GM21723 (cell line): ENCODE results near the gene HIVEP3.

Experiments
- ATAC-seq: cut with Tn5 transposase; IDR thresholded peaks from one replicate; pipeline ENCODE4 v1.9.1; 2021; ENCODE audit warnings: mild to moderate bottlenecking, moderate library complexity; ENCODE audit not compliant: unreplicated experiment

The HIVEP3 gene

DNA sequence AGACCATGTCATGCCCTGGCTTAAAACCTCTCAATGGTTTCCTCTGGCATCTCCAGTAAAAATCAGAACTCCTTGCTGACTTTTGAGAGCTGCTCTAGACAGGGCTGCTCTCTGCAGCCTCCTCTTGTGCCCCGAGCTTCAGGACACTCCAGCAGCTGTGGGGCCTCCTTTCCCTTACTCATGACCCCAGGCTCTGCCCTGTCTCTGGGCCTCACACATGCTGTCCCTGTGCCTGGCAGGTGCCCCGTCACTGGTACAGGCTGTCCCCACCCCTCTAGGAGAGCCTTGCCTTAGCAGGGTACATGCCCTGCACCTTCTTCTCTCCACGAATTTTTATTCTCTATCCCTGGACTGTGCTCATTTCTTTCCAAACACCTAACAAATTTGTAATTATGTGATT is 43.2 kb downstream of the HIVEP3 start:
- ATAC-seq: no peak

DNA sequence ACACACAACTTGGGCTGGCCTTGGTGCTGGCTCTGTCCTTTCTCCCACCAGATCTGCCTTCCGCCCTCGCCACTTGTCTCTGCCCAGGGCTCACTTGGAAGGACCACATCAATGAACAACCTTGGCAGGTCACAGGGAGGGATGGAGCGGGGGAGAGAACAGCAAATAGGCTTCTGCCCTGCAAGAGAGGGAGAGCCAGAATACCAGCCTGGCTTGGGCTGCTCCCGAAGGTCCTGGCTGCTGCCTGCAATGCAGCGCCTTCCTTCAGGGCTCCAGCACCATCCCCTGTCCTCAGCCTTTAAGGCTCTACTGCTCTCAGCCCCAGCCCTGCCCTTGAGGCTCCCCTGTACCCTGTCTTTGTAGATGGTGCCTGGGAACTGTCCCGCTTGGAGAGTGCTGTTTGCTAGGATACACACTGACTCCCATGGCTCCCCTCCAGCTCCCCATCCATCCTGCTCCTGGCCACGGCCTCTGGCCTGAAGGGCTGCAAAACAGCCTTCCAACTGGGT is 43.8 kb downstream of the HIVEP3 start:
- no peak for ATAC-seq

DNA sequence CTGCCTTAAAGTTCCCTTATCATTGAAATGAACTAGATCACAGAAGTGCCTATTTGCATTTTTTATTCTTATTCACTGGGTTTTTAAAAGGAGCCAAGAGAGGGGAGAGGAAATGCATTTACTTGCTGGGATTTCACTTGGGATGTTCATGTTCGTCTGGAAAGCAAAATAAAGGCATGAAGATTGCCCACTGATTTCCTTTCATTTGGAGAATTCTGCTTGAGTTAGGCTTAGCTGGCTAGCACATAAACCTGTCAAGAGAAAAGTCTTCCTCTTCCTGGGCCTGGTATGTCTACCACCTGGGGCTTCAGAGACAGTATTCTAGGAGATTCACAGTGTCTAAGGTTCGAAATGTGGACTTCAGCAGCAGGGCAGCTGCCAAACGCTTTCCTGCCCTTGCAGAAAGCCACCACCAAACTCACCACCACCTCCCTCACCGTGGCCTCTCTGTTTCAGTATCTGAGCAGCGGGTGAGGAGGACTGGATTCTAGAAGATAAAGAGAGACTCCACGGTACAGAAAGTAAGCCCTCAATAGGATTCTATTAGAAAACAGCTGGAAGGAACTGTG is 44.5 kb downstream of the HIVEP3 start:
- ATAC-seq: no peak

DNA sequence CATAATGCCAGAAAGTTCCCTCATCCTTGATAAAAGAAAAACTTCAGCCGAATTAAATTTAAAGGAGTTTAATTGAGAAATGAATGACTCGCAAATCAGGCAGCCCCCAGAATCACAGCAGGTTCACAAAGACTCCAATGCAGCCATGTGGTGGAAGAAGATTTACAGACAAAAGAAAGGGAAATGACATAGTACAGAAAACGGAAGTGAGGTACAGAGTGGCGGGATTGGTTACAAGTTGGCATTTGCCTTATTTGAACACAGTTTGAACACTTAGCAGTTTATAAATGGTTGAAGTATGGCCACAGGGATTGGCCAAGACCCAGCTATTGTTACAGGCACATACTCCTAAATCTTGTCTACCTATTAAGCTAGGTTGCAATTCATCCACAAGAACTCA is 46.6 kb downstream of the HIVEP3 start:
- ATAC-seq: no peak

DNA sequence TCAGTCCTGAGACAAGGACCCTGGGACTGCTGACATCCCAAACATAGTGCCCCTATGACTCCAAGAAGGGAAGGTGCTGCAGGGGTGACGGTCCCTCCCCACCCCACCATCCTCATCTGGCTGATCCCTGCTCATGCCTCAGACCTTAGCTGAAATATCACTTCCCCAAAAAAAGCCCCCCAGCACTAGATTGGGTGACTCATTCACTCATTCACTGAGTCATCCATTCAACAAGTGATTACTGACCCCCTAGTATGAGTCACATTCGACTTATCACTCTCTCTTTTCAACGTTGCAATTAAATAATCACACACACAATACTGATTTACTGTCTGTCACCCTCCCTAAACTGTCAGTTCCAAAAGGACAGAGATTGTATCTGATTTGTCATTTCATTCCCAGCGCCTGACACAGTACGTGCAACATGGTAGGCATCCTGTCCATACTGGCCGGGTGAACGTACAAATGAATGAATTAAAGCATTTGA is 48.6 kb downstream of the HIVEP3 start:
- no peak for ATAC-seq

DNA sequence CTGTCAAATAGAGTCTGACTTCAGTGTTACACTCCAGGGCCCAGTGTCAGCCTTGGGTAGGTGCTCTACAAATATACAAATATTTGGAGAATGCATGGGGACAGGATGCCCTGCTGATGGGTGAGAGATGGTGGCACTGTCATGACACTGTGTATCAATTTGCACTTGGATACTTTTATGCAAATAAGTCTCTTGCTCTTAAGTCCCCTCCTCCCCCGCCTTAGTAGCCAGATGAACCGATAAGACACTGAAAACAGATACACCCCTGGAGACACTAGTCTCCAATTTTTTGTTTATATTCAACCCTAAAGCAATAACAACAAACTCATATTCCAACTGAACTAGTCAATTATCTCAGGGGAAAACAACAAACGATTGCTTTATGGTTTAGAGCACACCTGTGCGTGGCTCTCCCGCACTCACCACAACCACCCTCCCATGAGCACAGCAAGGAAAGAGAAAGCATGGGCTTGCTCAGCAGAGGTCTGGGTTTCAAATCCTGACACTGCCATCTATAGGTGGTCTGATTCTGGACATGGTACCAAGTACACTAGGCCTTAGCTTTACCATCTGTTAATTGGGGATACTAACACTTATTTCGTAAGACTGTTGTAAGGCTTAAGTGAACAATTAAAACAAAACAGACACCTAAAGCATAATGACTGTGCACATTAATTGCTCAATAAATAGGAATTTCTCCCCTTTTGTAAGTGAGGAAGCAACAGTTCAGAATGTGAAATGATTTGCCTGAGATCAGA is 50.3 kb downstream of the HIVEP3 start:
- ATAC-seq: peak; percentile 71

DNA sequence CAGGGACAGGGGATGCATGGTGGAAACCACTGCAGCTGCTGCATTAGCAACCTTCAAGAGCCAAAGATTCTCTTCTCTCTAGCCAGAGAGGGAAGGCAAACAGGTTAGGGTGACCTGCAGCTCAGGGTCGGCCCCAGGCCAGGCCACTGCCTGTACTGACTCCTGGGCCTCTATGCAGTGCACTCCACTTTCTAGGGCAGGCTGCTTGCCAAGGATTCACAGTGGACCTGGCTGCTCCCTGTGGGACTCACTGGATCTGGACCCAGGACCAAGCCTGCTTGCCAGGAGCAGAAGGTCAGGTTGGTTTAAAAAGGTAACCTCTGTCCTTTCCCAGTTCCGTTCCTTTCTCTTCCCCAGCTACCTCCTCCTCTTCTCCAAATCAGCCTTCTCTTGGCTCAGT is 52.4 kb downstream of the HIVEP3 start:
- ATAC-seq: no peak

DNA sequence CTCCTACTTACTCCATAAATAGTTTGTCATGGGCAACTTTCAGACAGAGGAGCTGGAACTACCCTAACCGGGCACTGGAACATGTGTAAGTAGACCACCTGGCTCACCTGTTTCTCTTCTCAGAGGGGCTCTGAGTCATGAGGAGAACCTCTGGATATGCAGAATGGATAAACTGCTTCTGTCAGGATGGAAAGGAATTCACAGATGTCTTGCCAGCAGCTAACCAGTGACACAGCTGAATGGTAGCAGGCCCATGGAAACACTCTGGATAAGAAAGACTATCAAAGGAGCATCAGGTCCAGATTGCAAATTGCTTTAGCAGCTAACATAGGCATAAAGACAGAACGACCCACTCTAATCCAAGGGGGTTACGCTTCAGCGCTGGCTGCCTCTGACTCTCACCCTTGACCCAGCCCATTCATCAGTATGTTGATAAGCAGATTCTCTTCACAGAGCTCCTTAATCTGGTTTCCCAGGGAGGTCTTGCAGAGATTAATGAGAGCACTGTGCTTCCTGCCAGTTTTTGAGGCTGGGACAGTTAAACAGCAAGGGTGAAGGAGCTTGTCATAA is 54.2 kb downstream of the HIVEP3 start:
- no peak for ATAC-seq

DNA sequence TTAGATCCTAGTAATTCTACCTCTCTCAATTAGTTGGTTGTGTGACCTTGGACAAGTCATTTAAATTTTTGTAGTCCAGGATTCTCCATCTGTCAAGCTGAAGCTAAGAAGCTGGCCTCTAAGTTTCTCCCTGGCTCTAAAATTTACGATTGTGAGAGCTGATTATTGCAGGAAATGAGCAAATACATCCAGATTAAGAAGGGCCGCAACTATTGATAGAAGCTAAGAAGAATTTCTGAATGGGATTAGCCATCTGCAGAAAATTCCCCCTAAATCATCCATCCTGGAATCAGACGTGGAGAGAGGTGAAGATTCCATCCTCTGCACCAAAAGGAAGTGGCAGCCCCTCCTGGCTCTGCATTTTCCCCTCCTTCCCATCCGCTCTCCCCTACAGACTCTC is 55.0 kb downstream of the HIVEP3 start:
- ATAC-seq: no peak

DNA sequence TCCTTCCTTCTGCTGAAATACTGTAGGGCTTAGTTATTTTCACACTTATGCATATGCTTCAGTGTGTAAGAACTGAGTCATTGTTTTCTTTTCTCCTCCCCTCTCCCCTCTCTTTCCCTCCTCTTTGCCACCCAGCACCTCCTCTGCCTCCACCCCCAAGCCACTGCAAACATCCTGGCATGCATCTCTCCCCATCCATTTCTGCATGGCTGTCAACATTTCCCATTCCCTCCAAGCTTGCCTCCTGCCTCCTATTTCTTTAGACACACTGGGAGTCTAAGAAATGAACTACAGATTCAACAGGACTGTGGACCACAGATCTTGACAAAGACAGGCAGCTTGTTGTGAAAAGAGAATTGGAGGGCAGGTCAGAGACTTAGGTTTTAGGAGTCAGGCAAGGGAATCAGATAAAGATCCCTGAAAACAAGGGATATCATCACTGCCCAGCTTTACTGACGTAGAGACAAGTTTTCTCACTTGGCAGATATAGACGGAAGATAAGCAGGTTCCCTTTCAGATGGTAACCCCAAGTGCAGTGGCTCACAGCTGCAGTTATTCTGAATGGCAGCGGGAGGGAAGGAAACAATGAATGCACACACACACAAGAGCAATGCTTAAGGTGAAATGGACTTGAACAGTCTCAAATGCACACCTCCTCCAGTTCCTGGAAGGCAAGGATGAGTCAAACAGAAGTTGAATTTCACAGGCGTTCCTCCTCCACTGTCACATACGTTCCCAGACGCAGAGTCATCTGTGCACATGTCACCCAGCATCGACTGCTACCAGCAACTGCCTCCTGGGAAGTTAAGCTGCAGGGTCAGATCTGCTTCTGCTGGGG is 56.1 kb downstream of the HIVEP3 start:
- ATAC-seq: no peak

DNA sequence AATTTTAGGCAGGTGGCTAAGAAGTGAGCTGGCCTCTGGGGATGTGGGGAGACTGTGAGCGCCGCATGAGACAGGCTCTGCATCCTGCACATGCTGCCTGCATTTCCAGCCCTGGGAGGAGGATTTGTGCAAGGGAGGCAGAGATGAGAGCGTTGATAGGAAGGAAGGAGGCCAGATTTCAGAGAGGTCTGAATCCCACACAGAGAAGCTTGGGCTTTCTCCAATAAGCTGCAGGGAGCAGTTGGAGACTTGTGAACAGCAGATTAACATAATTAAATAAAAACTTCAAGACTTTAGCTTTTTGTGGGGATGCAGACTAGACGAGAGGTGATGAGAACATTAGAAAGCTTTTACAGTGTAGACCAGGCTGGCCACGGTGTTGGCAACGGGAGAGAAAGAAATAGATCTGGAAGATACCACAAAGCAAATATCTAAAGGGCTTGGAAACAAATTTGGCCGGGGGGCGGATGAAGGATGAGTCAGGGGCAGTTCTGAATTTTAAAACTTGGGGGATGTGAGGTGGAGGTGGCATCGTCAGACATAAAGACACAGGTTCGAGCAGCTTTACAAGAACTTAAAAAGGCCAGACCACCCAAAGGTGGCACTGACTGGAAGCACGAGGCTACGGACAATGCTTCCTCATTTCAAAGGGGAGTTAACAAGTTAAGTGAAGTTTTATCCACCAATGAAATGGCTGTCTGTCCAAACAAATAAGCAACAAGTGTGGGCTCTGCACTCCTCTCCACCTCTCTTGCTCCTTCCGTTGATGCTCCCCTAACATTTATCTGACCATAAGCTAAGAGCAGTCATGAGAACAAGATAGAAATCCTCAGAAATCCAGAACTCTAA is 57.0 kb downstream of the HIVEP3 start:
- ATAC-seq: no peak

DNA sequence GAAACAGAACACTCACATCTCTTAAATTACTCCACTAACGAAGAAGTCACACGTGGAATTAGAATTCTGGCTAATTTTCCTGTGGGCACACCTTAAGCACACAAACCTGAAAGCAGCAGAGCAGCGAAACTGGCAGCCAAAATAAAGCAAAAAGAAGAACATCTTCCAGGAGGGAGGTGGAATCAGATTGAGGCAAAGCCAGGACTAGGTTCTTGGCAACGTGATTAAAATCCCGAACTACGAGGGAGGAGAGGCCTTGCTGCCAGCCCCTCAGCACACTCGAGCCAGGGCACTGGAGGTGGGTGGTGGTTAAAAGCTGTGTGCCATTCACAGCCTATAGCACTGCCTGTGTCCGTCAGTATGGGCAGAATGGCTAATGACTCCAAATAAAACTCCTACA is 58.0 kb downstream of the HIVEP3 start:
- ATAC-seq: no peak

DNA sequence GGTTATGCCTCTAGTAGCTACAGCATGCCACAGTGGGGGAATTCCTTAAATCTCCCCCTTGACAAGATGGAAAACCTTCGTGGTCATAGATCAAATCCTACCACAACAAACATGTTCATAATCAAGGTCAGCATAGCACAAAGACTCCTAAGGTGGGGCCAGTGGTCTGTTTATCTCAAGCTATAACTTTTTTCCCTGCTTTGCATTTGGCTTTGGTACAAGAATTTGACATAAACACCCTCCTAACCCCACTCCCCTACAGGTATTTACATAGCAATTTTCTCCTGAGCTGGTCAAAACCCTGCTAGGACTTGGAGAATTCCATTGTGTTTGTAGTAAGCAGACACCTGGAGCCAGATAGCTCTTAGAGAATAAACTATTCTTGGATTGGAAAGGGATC is 58.5 kb downstream of the HIVEP3 start:
- no peak for ATAC-seq

DNA sequence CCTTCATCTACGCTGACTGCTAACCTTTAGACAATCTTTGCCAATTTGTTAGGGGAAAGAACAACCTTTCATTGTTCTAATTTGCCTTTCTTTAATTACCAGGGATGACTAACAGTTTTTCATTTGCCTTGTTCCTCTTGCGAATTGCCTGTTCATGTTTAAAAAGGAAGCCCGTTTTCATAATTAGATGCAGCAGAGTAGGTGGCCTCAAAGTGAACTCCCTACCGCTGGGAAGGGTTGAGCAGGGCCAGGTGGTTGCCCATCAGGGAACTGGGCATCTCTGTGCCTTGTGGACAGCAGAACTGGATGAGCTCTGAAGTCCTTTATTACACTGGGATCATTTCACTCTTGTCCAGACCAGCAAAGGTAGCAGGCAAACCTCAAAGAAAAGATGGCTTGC is 59.0 kb downstream of the HIVEP3 start:
- ATAC-seq: no peak

DNA sequence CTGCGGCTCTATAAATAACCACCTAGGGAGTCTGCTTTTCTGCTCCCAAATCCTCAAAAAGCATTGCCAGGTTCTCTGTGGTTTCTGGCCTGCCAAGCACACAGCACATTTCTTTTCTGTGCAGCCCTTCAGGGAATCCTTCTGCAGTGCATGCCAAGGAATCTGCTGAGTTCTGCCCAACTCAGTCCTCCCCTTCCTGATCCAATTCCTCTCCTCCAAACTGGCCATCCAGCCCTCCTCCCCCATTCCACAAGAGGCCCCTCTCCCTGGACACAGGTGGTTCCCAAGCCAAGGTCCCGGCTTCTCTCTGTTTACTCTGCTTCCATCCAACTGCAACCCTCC is 61.8 kb downstream of the HIVEP3 start:
- no peak for ATAC-seq

DNA sequence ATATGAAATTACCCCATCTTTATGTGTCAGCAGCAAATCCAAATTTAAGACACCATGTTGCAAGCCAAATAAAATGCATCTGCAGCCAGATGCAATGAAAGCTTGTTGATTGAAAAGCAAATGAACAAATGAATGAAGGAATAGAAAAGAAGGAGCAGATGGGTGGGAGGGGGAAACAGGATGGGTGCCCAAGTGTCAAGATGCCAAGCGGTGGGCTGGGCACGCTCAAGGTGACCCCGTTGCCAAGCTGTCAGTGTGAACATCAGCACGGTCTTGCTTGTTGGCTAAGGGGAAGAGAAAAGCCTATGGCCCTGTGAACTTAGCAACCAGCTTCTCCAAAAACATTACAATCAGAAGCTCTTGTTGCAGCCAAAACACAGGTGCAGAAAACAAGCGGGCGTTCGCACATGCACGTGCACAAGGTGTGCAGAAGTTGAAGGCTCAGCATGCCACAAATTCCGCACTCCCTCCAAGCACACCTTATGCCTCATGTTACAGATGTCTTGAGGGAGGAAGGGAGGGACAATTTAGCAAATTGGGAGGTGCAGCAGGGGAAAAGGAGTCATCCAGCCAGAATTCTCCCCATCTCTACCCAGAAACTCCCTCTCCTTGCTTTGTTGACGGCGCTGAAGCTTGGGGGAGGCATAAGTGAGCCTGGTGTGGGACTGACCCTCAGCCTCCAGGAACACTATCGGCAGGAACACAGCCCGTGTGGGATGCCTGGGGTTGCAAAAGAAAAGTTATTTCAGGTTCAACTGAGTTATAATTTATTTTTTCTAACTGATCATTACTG is 62.4 kb downstream of the HIVEP3 start:
- no peak for ATAC-seq

DNA sequence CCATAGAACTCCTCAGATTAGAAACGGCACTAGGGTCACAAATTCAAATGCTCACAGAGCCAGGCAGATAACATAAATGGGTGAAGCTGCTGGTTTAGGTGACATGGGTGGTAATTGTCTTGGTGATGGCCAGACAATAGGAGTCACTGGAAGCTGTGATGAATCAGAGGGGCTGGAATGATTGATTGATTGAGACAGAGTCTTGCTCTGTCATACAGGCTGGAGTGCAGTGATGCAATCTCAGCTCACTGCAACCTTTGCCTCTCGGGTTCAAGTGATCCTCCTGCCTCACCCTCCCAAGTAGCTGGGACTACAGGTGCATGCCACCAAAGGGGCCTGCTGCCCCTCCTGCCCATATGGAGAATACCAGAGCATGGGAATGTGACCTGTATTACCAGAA is 63.0 kb downstream of the HIVEP3 start:
- ATAC-seq: no peak

DNA sequence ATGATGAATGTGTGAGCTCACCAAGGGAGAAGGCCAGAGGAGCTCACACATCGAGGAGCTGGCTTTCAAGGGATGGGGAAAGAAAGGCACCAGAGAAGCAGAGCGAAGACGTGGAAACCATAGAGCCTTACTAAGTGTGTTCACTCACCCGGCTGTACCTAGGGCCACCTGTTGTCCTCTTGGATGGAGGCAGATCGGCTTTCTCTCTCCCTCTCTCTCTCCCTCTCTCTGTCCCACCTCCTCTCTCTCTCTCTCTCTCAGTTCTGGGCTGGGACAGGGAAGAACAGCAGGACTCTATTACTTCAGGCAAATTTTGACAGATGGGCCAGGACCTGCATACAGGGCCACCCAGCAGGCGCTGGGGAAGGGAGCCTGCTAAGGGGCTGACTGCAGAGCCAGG is 64.8 kb downstream of the HIVEP3 start:
- no peak for ATAC-seq

DNA sequence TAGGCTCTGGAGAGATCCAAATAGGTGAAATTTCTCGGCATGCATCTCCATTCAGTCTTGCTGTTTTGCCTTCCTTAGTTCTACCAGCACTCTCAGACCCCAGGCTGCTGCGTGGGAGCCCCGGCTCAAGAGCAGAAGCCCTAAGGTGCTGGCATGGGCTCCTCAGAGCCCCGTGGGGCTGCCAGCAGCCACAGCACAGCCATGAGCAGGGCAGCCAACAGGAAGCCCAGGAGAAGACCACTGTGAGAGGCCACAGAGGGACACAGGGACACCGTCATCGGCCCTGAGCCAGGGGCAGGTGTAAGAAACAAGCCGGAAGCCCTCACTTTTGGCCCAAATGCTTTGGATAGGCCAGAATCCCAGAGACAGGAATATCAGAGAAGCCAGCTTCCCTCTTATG is 66.6 kb downstream of the HIVEP3 start:
- ATAC-seq: no peak

DNA sequence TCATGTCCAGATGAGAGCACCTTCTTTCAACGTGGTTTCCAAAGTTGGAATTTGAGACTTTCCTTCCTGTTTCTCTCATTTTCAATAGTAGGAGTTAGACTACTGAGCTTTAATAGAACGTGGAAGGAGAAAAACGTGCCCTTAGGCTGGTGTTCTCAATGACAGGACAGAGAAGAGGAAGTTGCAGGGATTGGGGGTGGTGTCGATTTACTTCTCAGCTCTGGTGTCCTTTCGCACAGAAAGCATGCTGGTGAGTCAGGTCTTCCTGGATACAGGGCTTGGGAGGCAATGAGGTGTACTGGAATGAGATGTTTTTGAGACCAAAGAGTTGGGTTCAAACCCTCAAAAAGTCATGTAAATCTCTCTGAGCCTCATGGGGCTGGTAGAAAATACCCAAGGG is 67.1 kb downstream of the HIVEP3 start:
- no peak for ATAC-seq
